Sigmoid colon (tissue), 7 donors: ENCODE data around the gene STX1B. TPM values are rescaled to one million over a fixed set of nuclear protein-coding genes. Genes with fewer than 3 reads are reported as not detected.

Experiments
- DNase-seq: peaks from one replicate; pipeline ENCODE4 v3.0.0-alpha.2; 2019
- H3K27ac ChIP-seq, 4 donors: fragments of 200-600 bp; sonication (generic); one replicate each; pipeline ENCODE4 v1.5.1; 2016 to 2019; ENCODE audit warnings: mild to moderate bottlenecking in 1 of 4
- H3K27me3 ChIP-seq, 3 donors: fragments of 200-600 bp; sonication (generic); one replicate each; pipeline ENCODE4 v1.5.1; 2019; ENCODE audit warnings: mild to moderate bottlenecking in 1 of 3
- H3K36me3 ChIP-seq, 4 donors: fragments of 200-600 bp; sonication (generic); one replicate each; pipeline ENCODE4 v1.5.1; 2016 to 2019
- H3K4me1 ChIP-seq, 4 donors: fragments of 200-600 bp; sonication (generic); one replicate each; pipeline ENCODE4 v1.5.1; 2017 to 2019
- H3K4me3 ChIP-seq, 4 donors: fragments of 200-600 bp; sonication (generic); one replicate each; pipeline ENCODE4 v1.5.1; 2017 to 2019; ENCODE audit warnings: mild to moderate bottlenecking in 2 of 4, moderate library complexity in 1 of 4
- H3K9me3 ChIP-seq, 4 donors: fragments of 200-600 bp in 3 of 4; sonication (generic) in 3 of 4; one replicate each; pipeline versions ENCODE4 v1.5.1 to v1.6.1; 2013 to 2019
- CTCF ChIP-seq, 4 experiments: fragments of 450-650 bp in 3 of 4; fragments of 200-600 bp in 1 of 4; IDR thresholded peaks; one replicate each; pipeline ENCODE4 v1.5.1; 2016 to 2019; ENCODE audit warnings: antibody characterized with exemption in 4 of 4, mild to moderate bottlenecking in 3 of 4, moderate library complexity in 2 of 4
- EP300 ChIP-seq, 4 donors: sonication (generic); formaldehyde crosslinking; IDR thresholded peaks; one replicate each; pipeline ENCODE4 v1.6.1; 2017; ENCODE audit warnings: antibody characterized with exemption in 4 of 4
- POLR2A ChIP-seq, 2 donors: fragments of 450-650 bp; IDR thresholded peaks; one replicate each; pipeline ENCODE4 v1.6.1; 2016; ENCODE audit warnings: antibody characterized with exemption in 2 of 2, mild to moderate bottlenecking in 2 of 2, moderate library complexity in 2 of 2
- POLR2AphosphoS5 ChIP-seq, 4 donors: sonication (generic); formaldehyde crosslinking; IDR thresholded peaks; one replicate each; pipeline ENCODE4 v1.6.1; 2017; ENCODE audit warnings: antibody characterized with exemption in 4 of 4
- WGBS, 2 donors: extraction: QIAGEN DNeasy Blood & Tissue Kit; methylation state at CpG; one replicate each; pipeline ENCODE4 v1.1.7; 2013; 5-methylcytosine and 5-hydroxymethylcytosine counted together
- intact Hi-C: fragments of 100-400 bp; cut with DNase I; formaldehyde crosslinking; loops from one replicate; pipeline ENCODE4 v1.15.1; 2023
- polyA plus RNA-seq, 3 donors: library from polyadenylated mRNA; stranded (reverse); fragments of 200-250 nt; gene quantifications; one replicate each; pipeline ENCODE4 v1.2.3, GENCODE V29; 2013
- total RNA-seq, 4 donors: library from RNA; depleted of rRNA; stranded (reverse); fragments of >200 nt; gene quantifications; one replicate each; pipeline ENCODE4 v1.1.0, GENCODE V29; 2016
- donor health status: healthy with polysubstance abuse.
- donor health status: Bipolar disorder and iron deficiency.
- donor health status: healthy.

The STX1B gene
- total and polyA plus RNA-seq, 7 donors = 0.60 to 4.4 (median 1.1) TPM; not detected in 1

- H3K27ac ChIP-seq = peak overlapping the region; percentile 24 to 56 (median 36)
- no peaks in the 10 kb centered on the region for H3K27me3 ChIP-seq
- peaks cover 0 to 61% (median 51%) of the 10 kb centered on the region in 4 donors for H3K4me1 ChIP-seq
- H3K4me3 ChIP-seq = no peak overlapping the region
- H3K9me3 ChIP-seq = no peaks in the 10 kb centered on the region
- TF ChIP-seq POLR2AphosphoS5 (IDR thresholded peaks at IDR 0.05) (no peak), CTCF (IDR thresholded peaks at IDR 0.05) (peak in 3 of 4 experiments; percentile 37 to 66 (median 56))
- intact Hi-C loops = loop anchor here (10.0 kb wide), 1 partner anchor 501 kb away; the partner anchor contains the start of gene ARMC5
- no peaks in the 10 kb centered on the region for H3K36me3 ChIP-seq
- peak; percentile 76 for DNase-seq
- WGBS, 2 donors = 31 to 46% methylated on average over 15 of the region's 15 CpGs
Observed at GRCh38 chr16:30953511-30954124, 56.8 kb downstream of the STX1B start.

GRCh38 chr16:30953111-30953510 lies 57.3 kb downstream of the STX1B start:
- peak overlapping the region; percentile 24 to 94 (median 74) for H3K27ac ChIP-seq
- H3K27me3 ChIP-seq = no peaks in the 10 kb centered on the region
- TF ChIP-seq POLR2AphosphoS5 (IDR thresholded peaks at IDR 0.05) (no peak), POLR2A (IDR thresholded peaks at IDR 0.05) (no peak), EP300 (IDR thresholded peaks at IDR 0.05) (no peak), CTCF (IDR thresholded peaks at IDR 0.05) (no peak)
- H3K9me3 ChIP-seq = no peaks in the 10 kb centered on the region
- no peak overlapping the region for H3K4me3 ChIP-seq
- intact Hi-C loops = loop anchor here (10.0 kb wide), 1 partner anchor 502 kb away; the partner anchor contains the start of gene ARMC5
- no peaks in the 10 kb centered on the region for H3K36me3 ChIP-seq
- peaks cover 0 to 57% (median 50%) of the 10 kb centered on the region in 4 donors for H3K4me1 ChIP-seq
- 82 to 88% methylated on average over 9 of the region's 9 CpGs for WGBS, 2 donors
- no peak for DNase-seq

- TF ChIP-seq EP300 (IDR thresholded peaks at IDR 0.05) = no peak
- peak; percentile 9 to 63 (median 42) for TF ChIP-seq POLR2AphosphoS5 (IDR thresholded peaks at IDR 0.05)
- intact Hi-C loops = loop anchor here (10.0 kb wide), 1 partner anchor 503 kb away; the partner anchor contains the start of gene ARMC5
- Histone ChIP-seq H3K4me1 (peaks cover 0 to 59% (median 53%) of the 10 kb centered on the region in 4 donors), H3K27ac (peak overlapping the region; percentile 86 to 98 (median 93)), H3K27me3 (no peaks in the 10 kb centered on the region), H3K4me3 (no peak overlapping the region), H3K9me3 (no peaks in the 10 kb centered on the region), H3K36me3 (no peaks in the 10 kb centered on the region)
- peak; percentile 95 for DNase-seq
- 61% methylated on average over 3 of the region's 3 CpGs for WGBS, 2 donors
Observed at GRCh38 chr16:30951750-30952149, 58.7 kb downstream of the STX1B start.

- intact Hi-C loops = loop anchor here (10.0 kb wide), 1 partner anchor 504 kb away; the partner anchor contains the start of gene ARMC5
- Histone ChIP-seq H3K4me3 (no peak overlapping the region), H3K4me1 (peaks cover 0 to 54% (median 49%) of the 10 kb centered on the region in 4 donors), H3K36me3 (no peaks in the 10 kb centered on the region), H3K27ac (peak overlapping the region; percentile 86 to 98 (median 93)), H3K27me3 (no peaks in the 10 kb centered on the region), H3K9me3 (no peaks in the 10 kb centered on the region)
- no peak for DNase-seq
- WGBS, 2 donors = 86 to 87% methylated on average over 1 of the region's 1 CpG
- TF ChIP-seq POLR2AphosphoS5 (IDR thresholded peaks at IDR 0.05) = no peak
- TF ChIP-seq EP300 (IDR thresholded peaks at IDR 0.05) = no peak
- no peak for TF ChIP-seq POLR2A (IDR thresholded peaks at IDR 0.05)
- TF ChIP-seq CTCF (IDR thresholded peaks at IDR 0.05) = no peak
Observed at GRCh38 chr16:30951193-30951592, 59.2 kb downstream of the STX1B start.

- Histone ChIP-seq H3K4me1 (peaks cover 0 to 54% (median 49%) of the 10 kb centered on the region in 4 donors), H3K27me3 (no peaks in the 10 kb centered on the region), H3K36me3 (no peaks in the 10 kb centered on the region), H3K4me3 (peak overlapping the region in 3 of 4 donors; percentile 75 to 88 (median 84)), H3K27ac (peak overlapping the region; percentile 86 to 98 (median 93)), H3K9me3 (no peaks in the 10 kb centered on the region)
- DNase-seq = no peak
- WGBS, 2 donors = 71 to 80% methylated on average over 8 of the region's 8 CpGs
- TF ChIP-seq CTCF (IDR thresholded peaks at IDR 0.05) (no peak), POLR2A (IDR thresholded peaks at IDR 0.05) (no peak), EP300 (IDR thresholded peaks at IDR 0.05) (no peak), POLR2AphosphoS5 (IDR thresholded peaks at IDR 0.05) (no peak)
- intact Hi-C loops = loop anchor here (10.0 kb wide), 1 partner anchor 504 kb away; the partner anchor contains the start of gene ARMC5
Observed at GRCh38 chr16:30950516-30951065, 59.8 kb downstream of the STX1B start.
